Measurements from ENCODE around the gene ZNF648. TPM values are rescaled to one million over a fixed set of nuclear protein-coding genes. Genes with fewer than 3 reads are reported as not detected.

ZNF648 gene
- total RNA-seq, 1 donor from 2014 or later: not detected

- no peak for DNase-seq (ENCODE audit: low spot score in 2 of 2)
- H3K27me3 ChIP-seq: no peaks in the 10 kb centered on the region
- no peak overlapping the region for H3K4me3 ChIP-seq
- intact Hi-C loops (cut with DNase I): no loop called here
- peak in 2 of 3 experiments; percentile 50 to 62 for TF ChIP-seq CTCF (IDR thresholded peaks at IDR 0.05)
- H3K36me3 ChIP-seq: no peaks in the 10 kb centered on the region
- H3K4me1 ChIP-seq: no peaks in the 10 kb centered on the region
- H3K27ac ChIP-seq: no peak overlapping the region
- no peaks in the 10 kb centered on the region for H3K9me3 ChIP-seq
These were observed 7.5 kb upstream of the ZNF648 start for GRCh38 chr1:182069028-182069466.

GRCh38 chr1:182066934-182067333 is 5.4 kb upstream of the ZNF648 start:
- no peak for DNase-seq (ENCODE audit: low spot score in 2 of 2)
- intact Hi-C loops (cut with DNase I): no loop called here
- no peak overlapping the region for H3K27ac ChIP-seq
- H3K36me3 ChIP-seq: no peaks in the 10 kb centered on the region
- H3K9me3 ChIP-seq: no peaks in the 10 kb centered on the region
- no peaks in the 10 kb centered on the region for H3K4me1 ChIP-seq
- no peaks in the 10 kb centered on the region for H3K27me3 ChIP-seq
- H3K4me3 ChIP-seq: no peak overlapping the region
- no peak for TF ChIP-seq CTCF (IDR thresholded peaks at IDR 0.05)

GRCh38 chr1:182065126-182065845 is 3.8 kb upstream of the ZNF648 start:
- no peaks in the 10 kb centered on the region for H3K27me3 ChIP-seq
- H3K9me3 ChIP-seq: no peaks in the 10 kb centered on the region
- no peaks in the 10 kb centered on the region for H3K36me3 ChIP-seq
- DNase-seq (ENCODE audit: low spot score in 2 of 2): no peak
- intact Hi-C loops (cut with DNase I): no loop called here
- no peak overlapping the region for H3K27ac ChIP-seq
- no peaks in the 10 kb centered on the region for H3K4me1 ChIP-seq
- no peak for TF ChIP-seq CTCF (IDR thresholded peaks at IDR 0.05)
- H3K4me3 ChIP-seq: no peak overlapping the region

GRCh38 chr1:182064611-182065010 is 3.1 kb upstream of the ZNF648 start:
- H3K4me1 ChIP-seq: no peaks in the 10 kb centered on the region
- no peaks in the 10 kb centered on the region for H3K9me3 ChIP-seq
- H3K27me3 ChIP-seq: no peaks in the 10 kb centered on the region
- H3K36me3 ChIP-seq: no peaks in the 10 kb centered on the region
- DNase-seq (ENCODE audit: low spot score in 2 of 2): no peak
- no peak for TF ChIP-seq CTCF (IDR thresholded peaks at IDR 0.05)
- H3K27ac ChIP-seq: no peak overlapping the region
- H3K4me3 ChIP-seq: no peak overlapping the region
- intact Hi-C loops (cut with DNase I): no loop called here

GRCh38 chr1:182062223-182062622 is 711 bp upstream of the ZNF648 start:
- Histone ChIP-seq H3K36me3 (no peaks in the 10 kb centered on the region), H3K4me1 (no peaks in the 10 kb centered on the region), H3K27me3 (no peaks in the 10 kb centered on the region), H3K9me3 (no peaks in the 10 kb centered on the region), H3K27ac (no peak overlapping the region), H3K4me3 (no peak overlapping the region)
- intact Hi-C loops (cut with DNase I): no loop called here
- no peak for DNase-seq (ENCODE audit: low spot score in 2 of 2)
- TF ChIP-seq CTCF (IDR thresholded peaks at IDR 0.05): no peak
